ENCODE results near the gene LY6G6F.

GRCh38 chr6:31702405-31702818 is 4.3 kb upstream of the LY6G6F start:
- no peak for TF ChIP-seq CTCF (IDR thresholded peaks at IDR 0.05)
- no peak for TF ChIP-seq POLR2AphosphoS5 (IDR thresholded peaks at IDR 0.05; ENCODE audit: insufficient read depth in 1 of 2, low read depth in 1 of 2)

All from vagina (tissue), 2 donors.